GM23338 (cell line): ENCODE data around the gene AMZ1. TPM values are rescaled to one million over a fixed set of nuclear protein-coding genes. Genes with fewer than 3 reads are reported as not detected.

Source experiments
- ATAC-seq: fragments of 200-7000 bp; cut with Tn5 transposase; 3 replicates; pipeline ENCODE4 v1.9.1; 2020
- DNase-seq: peaks from one replicate; pipeline ENCODE4 v3.0.0-alpha.2; 2015; ENCODE audit warnings: low spot score
- H2AFZ ChIP-seq: fragments of 200-600 bp; sonication (generic); 2 replicates; pipeline ENCODE4 v1.8.0; 2016; ENCODE audit warnings: antibody characterized with exemption, mild to moderate bottlenecking, moderate library complexity
- H3F3A ChIP-seq: fragments of 200-600 bp; sonication (generic); replicated peaks from 2 replicates; pipeline ENCODE4 v1.8.0; 2017; ENCODE audit warnings: antibody characterized with exemption, mixed run types, low read depth
- H3K27ac ChIP-seq: fragments of 200-600 bp; sonication (generic); 2 replicates; pipeline ENCODE4 v1.6.1; 2016; ENCODE audit warnings: low read depth
- H3K27me3 ChIP-seq: fragments of 200-600 bp; sonication (generic); 2 replicates; pipeline ENCODE4 v1.8.0; 2016; ENCODE audit warnings: mild to moderate bottlenecking, mixed run types, moderate library complexity; ENCODE audit not compliant: insufficient read depth
- H3K36me3 ChIP-seq: fragments of 200-600 bp; sonication (generic); 2 replicates; pipeline ENCODE4 v1.8.0; 2016; ENCODE audit warnings: mild to moderate bottlenecking; ENCODE audit not compliant: insufficient read depth
- H3K4me1 ChIP-seq: fragments of 200-600 bp; sonication (generic); 2 replicates; pipeline ENCODE4 v1.8.0; 2016; ENCODE audit warnings: mild to moderate bottlenecking, moderate library complexity; ENCODE audit not compliant: insufficient read depth
- H3K4me2 ChIP-seq: fragments of 200-600 bp; sonication (generic); 2 replicates; pipeline ENCODE4 v1.7.1; 2017; ENCODE audit warnings: mixed run types
- H3K4me3 ChIP-seq: fragments of 200-600 bp; sonication (generic); 2 replicates; pipeline ENCODE4 v1.6.1; 2016; ENCODE audit warnings: mixed run types
- H3K79me2 ChIP-seq: fragments of 200-600 bp; sonication (generic); replicated peaks from 2 replicates; pipeline ENCODE4 v1.8.0; 2017; ENCODE audit warnings: mild to moderate bottlenecking; ENCODE audit not compliant: insufficient read depth
- H3K9me2 ChIP-seq: fragments of 200-600 bp; sonication (generic); 2 replicates; pipeline ENCODE4 v1.8.0; 2017; ENCODE audit not compliant: insufficient read depth
- H4K20me1 ChIP-seq: fragments of 200-600 bp; sonication (generic); replicated peaks from 2 replicates; pipeline ENCODE4 v1.8.0; 2017; ENCODE audit warnings: mild to moderate bottlenecking; ENCODE audit not compliant: insufficient read depth
- H3K27ac Mint-ChIP-seq: 2 replicates; pipeline ENCODE4 v1.8.0; 2020; ENCODE audit warnings: inconsistent platforms, mild to moderate bottlenecking, moderate library complexity, mixed read lengths
- H3K27me3 Mint-ChIP-seq: 3 replicates; pipeline ENCODE4 v1.8.0; 2022; ENCODE audit warnings: low read depth, mild to moderate bottlenecking, moderate library complexity, mixed read lengths, inconsistent platforms; ENCODE audit not compliant: insufficient read depth, poor library complexity
- H3K36me3 Mint-ChIP-seq: 3 replicates; pipeline ENCODE4 v1.8.0; 2021; ENCODE audit warnings: low read depth, mild to moderate bottlenecking, inconsistent platforms, moderate library complexity, mixed read lengths
- H3K4me1 Mint-ChIP-seq: 3 replicates; pipeline ENCODE4 v1.8.0; 2020; ENCODE audit warnings: mild to moderate bottlenecking, inconsistent platforms, mixed read lengths
- H3K4me3 Mint-ChIP-seq: 3 replicates; pipeline ENCODE4 v1.8.0; 2021; ENCODE audit warnings: moderate library complexity, mild to moderate bottlenecking, inconsistent platforms, mixed read lengths
- H3K9me3 Mint-ChIP-seq: 3 replicates; pipeline ENCODE4 v1.8.0; 2020; ENCODE audit warnings: moderate library complexity, mild to moderate bottlenecking, inconsistent platforms, mixed read lengths
- CREB1 ChIP-seq: fragments of 250-450 bp; sonication (Bioruptor Pico); IDR thresholded peaks from 2 replicates; pipeline ENCODE4 v1.5.0; 2020; ENCODE audit warnings: low read depth, mild to moderate bottlenecking, moderate library complexity
- EZH2 ChIP-seq: fragments of 200-600 bp; sonication (generic); IDR thresholded peaks from one replicate; pipeline ENCODE4 v1.8.0; 2017; ENCODE audit warnings: antibody characterized with exemption, mild to moderate bottlenecking, low read depth; ENCODE audit not compliant: unreplicated experiment
- EZH2phosphoT487 ChIP-seq: fragments of 200-600 bp; sonication (generic); IDR thresholded peaks from one replicate; pipeline ENCODE4 v1.8.1; 2018; ENCODE audit warnings: antibody characterized with exemption; ENCODE audit not compliant: unreplicated experiment
- JUNB ChIP-seq: IDR thresholded peaks from one replicate; pipeline ENCODE4 v1.6.1; 2016; ENCODE audit warnings: antibody characterized with exemption; ENCODE audit not compliant: unreplicated experiment
- NANOG ChIP-seq: IDR thresholded peaks from 2 replicates; pipeline ENCODE4 v1.6.1; 2016; ENCODE audit warnings: antibody characterized with exemption, borderline replicate concordance
- POLR2AphosphoS5 ChIP-seq: IDR thresholded peaks from 2 replicates; pipeline ENCODE4 v1.6.1; 2016; ENCODE audit warnings: antibody characterized with exemption, low read depth
- STAT1 ChIP-seq: IDR thresholded peaks from one replicate; pipeline ENCODE4 v1.6.1; 2016; ENCODE audit warnings: antibody characterized with exemption; ENCODE audit not compliant: unreplicated experiment
- ZNF114 ChIP-seq: fragments of 250-450 bp; sonication (Bioruptor Pico); IDR thresholded peaks from 2 replicates; pipeline ENCODE4 v1.5.0; 2020; ENCODE audit warnings: mild to moderate bottlenecking, moderate library complexity
- ZNF331 ChIP-seq: fragments of 250-450 bp; sonication (Bioruptor Pico); IDR thresholded peaks from 2 replicates; pipeline ENCODE4 v1.5.0; 2020; ENCODE audit warnings: low read depth, mild to moderate bottlenecking, moderate library complexity
- polyA plus RNA-seq: library from polyadenylated mRNA; unstranded; fragments of >200 nt; fragmentation: Nextera tagmentation; extraction: Ambion mirVana; gene quantifications from 2 replicates; pipeline ENCODE4 v1.2.1, GENCODE V29; 2016
- total RNA-seq: library from RNA; depleted of rRNA; stranded (reverse); fragments of >200 nt; shearing (Covaris generic); gene quantifications from 2 replicates; pipeline ENCODE4 v1.2.3, GENCODE V29; 2014
- TF ChIP-seq, protein P1 (sequence below): fragments of 250-450 bp; sonication (Bioruptor Pico); IDR thresholded peaks from 2 replicates; pipeline ENCODE4 v1.5.0; 2020; ENCODE audit warnings: mild to moderate bottlenecking, moderate library complexity
- TF ChIP-seq, protein P2 (sequence below), 2 experiments: fragments of 200-600 bp in 1 of 2; sonication (generic) in 1 of 2; conservative IDR thresholded peaks; 2 replicates each; pipeline versions ENCODE4 v1.5.1 to v1.6.1; 2016 to 2017; ENCODE audit warnings: antibody characterized with exemption in 2 of 2, low read depth in 2 of 2, mild to moderate bottlenecking in 2 of 2, moderate library complexity in 1 of 2
- TF ChIP-seq, protein P3 (sequence below): IDR thresholded peaks from one replicate; pipeline ENCODE4 v1.6.1; 2018; ENCODE audit warnings: antibody characterized with exemption; ENCODE audit not compliant: unreplicated experiment

Gene AMZ1
- total and polyA plus RNA-seq, 2 experiments from 2014 or later, result 0.73 to 4.5 TPM

DNA sequence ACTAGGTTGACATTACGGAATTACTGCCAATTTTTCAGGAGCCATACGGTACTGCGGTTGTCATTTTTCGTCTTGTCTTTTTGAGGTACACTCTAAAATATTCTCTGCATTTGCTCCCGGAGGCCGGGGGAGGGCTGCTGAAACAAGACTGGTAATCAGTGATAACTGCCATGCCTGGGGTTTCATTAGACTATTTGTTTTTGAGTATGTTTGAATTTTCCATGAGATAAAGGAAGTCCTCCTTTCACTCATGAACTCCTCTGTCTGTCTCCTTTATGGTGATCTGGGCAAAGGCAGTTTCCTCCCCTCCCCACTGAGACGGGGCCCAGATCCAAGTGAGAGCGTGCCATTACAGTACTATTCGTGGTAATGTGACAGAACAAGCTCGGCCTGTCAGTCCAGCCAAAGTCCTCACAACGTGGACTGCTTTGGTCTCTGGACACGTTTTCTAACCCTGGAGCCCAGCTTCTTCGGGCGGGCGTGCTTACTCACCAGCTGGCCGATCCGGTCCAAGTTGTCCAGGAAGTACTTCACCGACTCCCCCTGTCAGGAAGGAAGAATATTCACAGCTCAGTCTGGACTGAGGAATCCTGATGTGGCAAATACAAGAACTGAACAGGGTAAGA lies 45.1 kb downstream of the AMZ1 start (continued):
- TF ChIP-seq, protein P1, sequence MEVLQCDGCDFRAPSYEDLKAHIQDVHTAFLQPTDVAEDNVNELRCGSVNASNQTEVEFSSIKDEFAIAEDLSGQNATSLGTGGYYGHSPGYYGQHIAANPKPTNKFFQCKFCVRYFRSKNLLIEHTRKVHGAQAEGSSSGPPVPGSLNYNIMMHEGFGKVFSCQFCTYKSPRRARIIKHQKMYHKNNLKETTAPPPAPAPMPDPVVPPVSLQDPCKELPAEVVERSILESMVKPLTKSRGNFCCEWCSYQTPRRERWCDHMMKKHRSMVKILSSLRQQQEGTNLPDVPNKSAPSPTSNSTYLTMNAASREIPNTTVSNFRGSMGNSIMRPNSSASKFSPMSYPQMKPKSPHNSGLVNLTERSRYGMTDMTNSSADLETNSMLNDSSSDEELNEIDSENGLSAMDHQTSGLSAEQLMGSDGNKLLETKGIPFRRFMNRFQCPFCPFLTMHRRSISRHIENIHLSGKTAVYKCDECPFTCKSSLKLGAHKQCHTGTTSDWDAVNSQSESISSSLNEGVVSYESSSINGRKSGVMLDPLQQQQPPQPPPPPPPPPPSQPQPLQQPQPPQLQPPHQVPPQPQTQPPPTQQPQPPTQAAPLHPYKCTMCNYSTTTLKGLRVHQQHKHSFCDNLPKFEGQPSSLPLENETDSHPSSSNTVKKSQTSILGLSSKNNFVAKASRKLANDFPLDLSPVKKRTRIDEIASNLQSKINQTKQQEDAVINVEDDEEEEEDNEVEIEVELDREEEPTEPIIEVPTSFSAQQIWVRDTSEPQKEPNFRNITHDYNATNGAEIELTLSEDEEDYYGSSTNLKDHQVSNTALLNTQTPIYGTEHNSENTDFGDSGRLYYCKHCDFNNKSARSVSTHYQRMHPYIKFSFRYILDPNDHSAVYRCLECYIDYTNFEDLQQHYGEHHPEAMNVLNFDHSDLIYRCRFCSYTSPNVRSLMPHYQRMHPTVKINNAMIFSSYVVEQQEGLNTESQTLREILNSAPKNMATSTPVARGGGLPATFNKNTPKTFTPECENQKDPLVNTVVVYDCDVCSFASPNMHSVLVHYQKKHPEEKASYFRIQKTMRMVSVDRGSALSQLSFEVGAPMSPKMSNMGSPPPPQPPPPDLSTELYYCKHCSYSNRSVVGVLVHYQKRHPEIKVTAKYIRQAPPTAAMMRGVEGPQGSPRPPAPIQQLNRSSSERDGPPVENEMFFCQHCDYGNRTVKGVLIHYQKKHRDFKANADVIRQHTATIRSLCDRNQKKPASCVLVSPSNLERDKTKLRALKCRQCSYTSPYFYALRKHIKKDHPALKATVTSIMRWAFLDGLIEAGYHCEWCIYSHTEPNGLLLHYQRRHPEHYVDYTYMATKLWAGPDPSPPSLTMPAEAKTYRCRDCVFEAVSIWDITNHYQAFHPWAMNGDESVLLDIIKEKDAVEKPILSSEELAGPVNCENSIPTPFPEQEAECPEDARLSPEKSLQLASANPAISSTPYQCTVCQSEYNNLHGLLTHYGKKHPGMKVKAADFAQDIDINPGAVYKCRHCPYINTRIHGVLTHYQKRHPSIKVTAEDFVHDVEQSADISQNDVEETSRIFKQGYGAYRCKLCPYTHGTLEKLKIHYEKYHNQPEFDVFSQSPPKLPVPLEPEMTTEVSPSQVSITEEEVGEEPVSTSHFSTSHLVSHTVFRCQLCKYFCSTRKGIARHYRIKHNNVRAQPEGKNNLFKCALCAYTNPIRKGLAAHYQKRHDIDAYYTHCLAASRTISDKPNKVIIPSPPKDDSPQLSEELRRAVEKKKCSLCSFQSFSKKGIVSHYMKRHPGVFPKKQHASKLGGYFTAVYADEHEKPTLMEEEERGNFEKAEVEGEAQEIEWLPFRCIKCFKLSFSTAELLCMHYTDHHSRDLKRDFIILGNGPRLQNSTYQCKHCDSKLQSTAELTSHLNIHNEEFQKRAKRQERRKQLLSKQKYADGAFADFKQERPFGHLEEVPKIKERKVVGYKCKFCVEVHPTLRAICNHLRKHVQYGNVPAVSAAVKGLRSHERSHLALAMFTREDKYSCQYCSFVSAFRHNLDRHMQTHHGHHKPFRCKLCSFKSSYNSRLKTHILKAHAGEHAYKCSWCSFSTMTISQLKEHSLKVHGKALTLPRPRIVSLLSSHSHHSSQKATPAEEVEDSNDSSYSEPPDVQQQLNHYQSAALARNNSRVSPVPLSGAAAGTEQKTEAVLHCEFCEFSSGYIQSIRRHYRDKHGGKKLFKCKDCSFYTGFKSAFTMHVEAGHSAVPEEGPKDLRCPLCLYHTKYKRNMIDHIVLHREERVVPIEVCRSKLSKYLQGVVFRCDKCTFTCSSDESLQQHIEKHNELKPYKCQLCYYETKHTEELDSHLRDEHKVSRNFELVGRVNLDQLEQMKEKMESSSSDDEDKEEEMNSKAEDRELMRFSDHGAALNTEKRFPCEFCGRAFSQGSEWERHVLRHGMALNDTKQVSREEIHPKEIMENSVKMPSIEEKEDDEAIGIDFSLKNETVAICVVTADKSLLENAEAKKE (CRISPR knock-in tag), result no peak
- TF ChIP-seq STAT1 (no peak), CREB1 (CRISPR knock-in tag) (no peak)

DNA sequence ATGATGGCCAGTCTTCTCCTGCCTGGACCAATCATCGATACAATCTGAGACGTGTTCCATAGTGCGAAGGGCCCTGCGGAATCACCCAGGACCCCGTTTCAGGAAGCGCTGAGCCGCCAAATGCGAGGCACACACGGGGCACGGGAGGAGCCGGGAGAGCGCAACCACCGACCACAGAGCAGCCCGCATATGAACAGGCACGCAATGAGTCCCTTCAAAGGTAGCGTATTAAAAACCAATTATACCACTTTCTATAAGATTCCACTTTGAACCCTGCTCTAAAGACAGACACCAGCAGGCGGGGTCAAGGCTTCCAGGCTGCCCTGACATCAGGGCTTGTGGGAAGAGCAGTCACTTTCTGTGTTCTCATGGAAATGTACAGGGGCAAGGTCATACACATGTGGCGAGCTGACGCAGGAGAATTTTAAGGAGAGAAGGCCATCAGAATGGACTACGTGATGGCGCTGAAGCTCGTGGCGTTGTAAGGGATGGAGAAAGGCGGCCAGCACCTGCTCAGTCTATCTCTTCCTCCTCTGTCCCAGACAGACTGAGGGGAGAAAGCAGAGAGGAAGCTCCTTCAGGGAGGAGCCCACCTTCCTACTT lies 46.2 kb downstream of the AMZ1 start:
- peak overlapping the region; percentile 63; the same call in 1 of the 2 replicates for H3K27ac Mint-ChIP-seq
- no peaks in the 10 kb centered on the region for H3K9me3 Mint-ChIP-seq
- H4K20me1 ChIP-seq, result peaks cover 26% of the 10 kb centered on the region
- DNase-seq (no peak), ATAC-seq (no peak)
- peaks cover 9% of the 10 kb centered on the region for H3K27me3 Mint-ChIP-seq
- H3F3A ChIP-seq, result no peaks in the 10 kb centered on the region
- no peak overlapping the region for H3K4me3 ChIP-seq
- peaks cover 41% of the 10 kb centered on the region for H3K4me1 Mint-ChIP-seq
- peaks cover 11% of the 10 kb centered on the region for H3K36me3 ChIP-seq
- H3K4me2 ChIP-seq, result no peak overlapping the region
- H3K9me2 ChIP-seq, result no peaks in the 10 kb centered on the region
- 0 out of 2 replicates have a peak overlapping the region, but pooled peaks have one; percentile 55 for H3K27ac ChIP-seq
- H2AFZ ChIP-seq, result no peak overlapping the region
- no peaks in the 10 kb centered on the region; the same call in 1 of the 2 replicates for H3K4me1 ChIP-seq
- peaks cover 48% of the 10 kb centered on the region for H3K36me3 Mint-ChIP-seq
- H3K4me3 Mint-ChIP-seq, result no peak overlapping the region
- H3K79me2 ChIP-seq, result peaks cover 79% of the 10 kb centered on the region
- H3K27me3 ChIP-seq, result no peaks in the 10 kb centered on the region
- TF ChIP-seq ZNF114 (CRISPR knock-in tag), result no peak
- TF ChIP-seq JUNB, result no peak
- no peak for TF ChIP-seq POLR2AphosphoS5
- TF ChIP-seq EZH2, result no peak
- no peak for TF ChIP-seq EZH2phosphoT487
- no peak for TF ChIP-seq NANOG
- no peak for TF ChIP-seq ZNF331 (CRISPR knock-in tag)
- TF ChIP-seq, protein P2, sequence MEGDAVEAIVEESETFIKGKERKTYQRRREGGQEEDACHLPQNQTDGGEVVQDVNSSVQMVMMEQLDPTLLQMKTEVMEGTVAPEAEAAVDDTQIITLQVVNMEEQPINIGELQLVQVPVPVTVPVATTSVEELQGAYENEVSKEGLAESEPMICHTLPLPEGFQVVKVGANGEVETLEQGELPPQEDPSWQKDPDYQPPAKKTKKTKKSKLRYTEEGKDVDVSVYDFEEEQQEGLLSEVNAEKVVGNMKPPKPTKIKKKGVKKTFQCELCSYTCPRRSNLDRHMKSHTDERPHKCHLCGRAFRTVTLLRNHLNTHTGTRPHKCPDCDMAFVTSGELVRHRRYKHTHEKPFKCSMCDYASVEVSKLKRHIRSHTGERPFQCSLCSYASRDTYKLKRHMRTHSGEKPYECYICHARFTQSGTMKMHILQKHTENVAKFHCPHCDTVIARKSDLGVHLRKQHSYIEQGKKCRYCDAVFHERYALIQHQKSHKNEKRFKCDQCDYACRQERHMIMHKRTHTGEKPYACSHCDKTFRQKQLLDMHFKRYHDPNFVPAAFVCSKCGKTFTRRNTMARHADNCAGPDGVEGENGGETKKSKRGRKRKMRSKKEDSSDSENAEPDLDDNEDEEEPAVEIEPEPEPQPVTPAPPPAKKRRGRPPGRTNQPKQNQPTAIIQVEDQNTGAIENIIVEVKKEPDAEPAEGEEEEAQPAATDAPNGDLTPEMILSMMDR (conservative IDR thresholded peaks at IDR 0.05; ENCODE audit: low read depth in 2 of 2), result no peak
- TF ChIP-seq, protein P3, sequence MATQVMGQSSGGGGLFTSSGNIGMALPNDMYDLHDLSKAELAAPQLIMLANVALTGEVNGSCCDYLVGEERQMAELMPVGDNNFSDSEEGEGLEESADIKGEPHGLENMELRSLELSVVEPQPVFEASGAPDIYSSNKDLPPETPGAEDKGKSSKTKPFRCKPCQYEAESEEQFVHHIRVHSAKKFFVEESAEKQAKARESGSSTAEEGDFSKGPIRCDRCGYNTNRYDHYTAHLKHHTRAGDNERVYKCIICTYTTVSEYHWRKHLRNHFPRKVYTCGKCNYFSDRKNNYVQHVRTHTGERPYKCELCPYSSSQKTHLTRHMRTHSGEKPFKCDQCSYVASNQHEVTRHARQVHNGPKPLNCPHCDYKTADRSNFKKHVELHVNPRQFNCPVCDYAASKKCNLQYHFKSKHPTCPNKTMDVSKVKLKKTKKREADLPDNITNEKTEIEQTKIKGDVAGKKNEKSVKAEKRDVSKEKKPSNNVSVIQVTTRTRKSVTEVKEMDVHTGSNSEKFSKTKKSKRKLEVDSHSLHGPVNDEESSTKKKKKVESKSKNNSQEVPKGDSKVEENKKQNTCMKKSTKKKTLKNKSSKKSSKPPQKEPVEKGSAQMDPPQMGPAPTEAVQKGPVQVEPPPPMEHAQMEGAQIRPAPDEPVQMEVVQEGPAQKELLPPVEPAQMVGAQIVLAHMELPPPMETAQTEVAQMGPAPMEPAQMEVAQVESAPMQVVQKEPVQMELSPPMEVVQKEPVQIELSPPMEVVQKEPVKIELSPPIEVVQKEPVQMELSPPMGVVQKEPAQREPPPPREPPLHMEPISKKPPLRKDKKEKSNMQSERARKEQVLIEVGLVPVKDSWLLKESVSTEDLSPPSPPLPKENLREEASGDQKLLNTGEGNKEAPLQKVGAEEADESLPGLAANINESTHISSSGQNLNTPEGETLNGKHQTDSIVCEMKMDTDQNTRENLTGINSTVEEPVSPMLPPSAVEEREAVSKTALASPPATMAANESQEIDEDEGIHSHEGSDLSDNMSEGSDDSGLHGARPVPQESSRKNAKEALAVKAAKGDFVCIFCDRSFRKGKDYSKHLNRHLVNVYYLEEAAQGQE, result no peak
- no peak for TF ChIP-seq CREB1 (CRISPR knock-in tag)
